ENCODE results near the gene GARIN5B. TPM values are rescaled to one million over a fixed set of nuclear protein-coding genes. Genes with fewer than 3 reads are reported as not detected.

GARIN5B gene
- polyA plus RNA-seq, 2 of the 4 experiments (the other 2 are of a cell fraction): 0.05 TPM; not detected in 1

- ChIA-PET CTCF (interaction anchor here (0.9 to 2.6 kb wide), 10 partner anchors 9 to 132 kb away, joined by 3 to 20 read pairs (median 6); partner anchors contain the start of gene TMEM238), POLR2A (interaction anchor here (1.0 to 2.5 kb wide), 6 partner anchors 9 to 35 kb away, joined by 4 to 11 read pairs (median 4); partner anchors contain the start of genes GARIN5B, KMT5C, TMEM238 and UBE2S)
- Histone ChIP-seq H3K27ac (peak overlapping the region; percentile 91 to 96), H3K4me3 (no peak overlapping the region), H3K4me2 (peak overlapping the region; percentile 65), H3K4me1 (peaks cover 70% of the 10 kb centered on the region), H3K9me3 (no peaks in the 10 kb centered on the region)
- ATAC-seq: peak; percentile 20
- whole genome bisulfite sequencing (ENCODE audit: missing lambda C conversion rate): 42% methylated on average over 17 of the region's 24 CpGs
- DNase-seq (ENCODE audit: low read depth in 1 of 2, low spot score in 1 of 2): peak; percentile 71 to 90
- no peak for FAIRE-seq
- TF ChIP-seq REST (IDR thresholded peaks at IDR 0.05) (no peak), CHD4 (IDR thresholded peaks at IDR 0.05; ENCODE audit: borderline replicate concordance) (no peak), CHD2 (IDR thresholded peaks at IDR 0.05; ENCODE audit: low read length, partially characterized antibody) (no peak), ESRRA (IDR thresholded peaks at IDR 0.05; ENCODE audit: borderline replicate concordance, low read length) (no peak), ATOH8 (CRISPR knock-in tag; IDR thresholded peaks at IDR 0.05; ENCODE audit: low read depth) (peak; percentile 87; the same call in 1 of the 2 replicates), E2F6 (IDR thresholded peaks at IDR 0.05; ENCODE audit: borderline replicate concordance, low read depth) (no peak), FOXS1 (CRISPR knock-in tag; IDR thresholded peaks at IDR 0.05) (peak; percentile 74), CBX2 (IDR thresholded peaks at IDR 0.05; ENCODE audit: borderline replicate concordance, low read depth) (no peak), RAD21 (conservative IDR thresholded peaks at IDR 0.05 in 1 of 2, IDR thresholded peaks at IDR 0.05 in 1 of 2) (peak in 1 of 2 experiments; percentile 48; a peak in 2 of 5 replicates), ELK1 (IDR thresholded peaks at IDR 0.05; ENCODE audit: low read depth, low read length) (no peak), FOSB (CRISPR knock-in tag; IDR thresholded peaks at IDR 0.05) (peak; percentile 86; the same call in 1 of the 2 replicates), MAZ (IDR thresholded peaks at IDR 0.05; ENCODE audit: borderline replicate concordance, low read depth, low read length) (no peak), BHLHE40 (IDR thresholded peaks at IDR 0.05; ENCODE audit: low read depth, low read length) (no peak), KDM1A (IDR thresholded peaks at IDR 0.05; ENCODE audit: low read depth) (no peak), SMC3 (IDR thresholded peaks at IDR 0.05) (0 out of 3 replicates have a peak, but pooled peaks have one; percentile 40), PBX3 (IDR thresholded peaks at IDR 0.05) (peak; percentile 70; the same call in 1 of the 2 replicates), BCL3 (IDR thresholded peaks at IDR 0.05) (peak; percentile 80; the same call in 2 of the 3 replicates), HOXB5 (CRISPR knock-in tag; IDR thresholded peaks at IDR 0.05) (peak; percentile 91), ZNF302 (CRISPR knock-in tag; IDR thresholded peaks at IDR 0.05) (no peak), NFE2L2 (conservative IDR thresholded peaks at IDR 0.05; ENCODE audit: low read length) (no peak), USF2 (IDR thresholded peaks at IDR 0.05) (no peak), ZFP36 (IDR thresholded peaks at IDR 0.05; ENCODE audit: borderline replicate concordance, partially characterized antibody) (no peak), PHF8 (IDR thresholded peaks at IDR 0.05; ENCODE audit: borderline replicate concordance, low read depth) (no peak), ZSCAN20 (CRISPR knock-in tag; IDR thresholded peaks at IDR 0.05) (no peak), POLR2A (IDR thresholded peaks at IDR 0.05; ENCODE audit: low read length) (no peak), EP300 (IDR thresholded peaks at IDR 0.05) (peak; percentile 98 to 99), JUN (IDR thresholded peaks at IDR 0.05) (peak; percentile 96 to 98), MYC (IDR thresholded peaks at IDR 0.05; ENCODE audit: borderline replicate concordance, low read length) (no peak), HOXA7 (CRISPR knock-in tag; IDR thresholded peaks at IDR 0.05) (peak; percentile 82), TP53 (CRISPR knock-in tag; IDR thresholded peaks at IDR 0.05) (no peak)
Measured at GRCh38 chr19:55372316-55373081, 9.4 kb upstream of the GARIN5B start.

Data from A549 (cell line).